PC-9 (cell line): ENCODE data around the gene CCDC91. TPM values are rescaled to one million over a fixed set of nuclear protein-coding genes. Genes with fewer than 3 reads are reported as not detected.

ENCODE experiments used
- BruUV-seq: library from RNA; stranded (reverse); fragments of 400-500 nt; replicated peaks from 2 replicates; lab custom pipeline; 2021; lab: Mats Ljungman, UMichigan
- CTCF ChIA-PET: fragments of 300-600 bp; sonication (Branson Sonifier 250); formaldehyde crosslinking; loops from one replicate; lab custom pipeline; 2022; ENCODE audit warnings: antibody characterized with exemption; lab: Charles Lee
- POLR2A ChIA-PET: fragments of 300-600 bp; sonication (Branson Sonifier 250); formaldehyde crosslinking; loops from one replicate; lab custom pipeline; 2022; ENCODE audit warnings: antibody characterized with exemption; ENCODE audit not compliant: unreplicated experiment; lab: Charles Lee
- DNase-seq, 2 experiments: peaks; one replicate each; pipeline versions ENCODE4 v3.0.0 to v3.0.0-alpha.2; 2015 to 2022; ENCODE audit warnings: mixed read lengths in 1 of 2
- H2AFZ ChIP-seq: fragments of 200-600 bp; sonication (generic); 2 replicates; pipeline ENCODE4 v1.8.1; 2017; ENCODE audit warnings: antibody characterized with exemption
- H3F3A ChIP-seq: fragments of 200-600 bp; sonication (generic); 2 replicates; pipeline ENCODE4 v1.8.1; 2017; ENCODE audit warnings: antibody characterized with exemption, mild to moderate bottlenecking, low read depth; ENCODE audit not compliant: insufficient read depth
- H3K27ac ChIP-seq: fragments of 200-600 bp; sonication (generic); 2 replicates; pipeline ENCODE4 v1.6.1; 2016; ENCODE audit warnings: mixed run types
- H3K27me3 ChIP-seq: fragments of 200-600 bp; sonication (generic); 2 replicates; pipeline ENCODE4 v1.6.1; 2016; ENCODE audit warnings: low read depth, mixed run types; ENCODE audit not compliant: insufficient read depth
- H3K36me3 ChIP-seq: fragments of 200-600 bp; sonication (generic); 2 replicates; pipeline ENCODE4 v1.6.1; 2016; ENCODE audit warnings: low read depth, mixed run types
- H3K4me1 ChIP-seq: fragments of 200-600 bp; sonication (generic); replicated peaks from 2 replicates; pipeline ENCODE4 v1.6.1; 2016; ENCODE audit warnings: mixed run types; ENCODE audit not compliant: insufficient read depth
- H3K4me2 ChIP-seq: fragments of 200-600 bp; sonication (generic); 2 replicates; pipeline ENCODE4 v1.6.1; 2017; ENCODE audit warnings: mixed run types
- H3K4me3 ChIP-seq: fragments of 200-600 bp; sonication (generic); 2 replicates; pipeline ENCODE4 v1.6.1; 2016; ENCODE audit warnings: mixed run types
- H3K79me2 ChIP-seq: fragments of 200-600 bp; sonication (generic); 2 replicates; pipeline ENCODE4 v1.6.1; 2017; ENCODE audit warnings: low read depth, mixed run types
- H3K9me2 ChIP-seq: fragments of 200-600 bp; sonication (generic); 2 replicates; pipeline ENCODE4 v1.8.1; 2017; ENCODE audit warnings: mild to moderate bottlenecking; ENCODE audit not compliant: insufficient read depth
- H3K9me3 ChIP-seq: fragments of 200-600 bp; sonication (generic); 2 replicates; pipeline ENCODE4 v1.8.1; 2016; ENCODE audit warnings: low read depth; ENCODE audit not compliant: insufficient read depth
- H4K20me1 ChIP-seq: fragments of 200-600 bp; sonication (generic); 2 replicates; pipeline ENCODE4 v1.8.1; 2017; ENCODE audit not compliant: insufficient read depth
- CTCF ChIP-seq: fragments of 200-600 bp; sonication (generic); conservative IDR thresholded peaks from 2 replicates; pipeline ENCODE4 v1.6.1; 2017; ENCODE audit warnings: mixed run types, antibody characterized with exemption, mild to moderate bottlenecking, moderate library complexity
- EZH2 ChIP-seq: fragments of 200-600 bp; sonication (generic); IDR thresholded peaks from 2 replicates; pipeline ENCODE4 v1.8.0; 2017; ENCODE audit warnings: antibody characterized with exemption, low read depth
- intact Hi-C: fragments of 100-400 bp; cut with micrococcal nuclease; formaldehyde crosslinking; loops from one replicate; pipeline ENCODE4 v1.10.0; 2022; ENCODE audit not compliant: unreplicated experiment
- total RNA-seq: library from RNA; stranded (reverse); gene quantifications from 2 replicates; pipeline ENCODE4 v1.2.3, GENCODE V29; 2021

The CCDC91 gene
- total RNA-seq, 1 experiment from 2014 or later = 38.9 TPM

GRCh38 chr12:28558250-28558649 is 368.0 kb downstream of the CCDC91 start:
- peaks cover 4% of the 10 kb centered on the region; the same call in 1 of the 2 replicates for H3K9me3 ChIP-seq
- no TSS peak for BruUV-seq
- intact Hi-C loops = no loop called here
- DNase-seq = no peak
- POLR2A ChIA-PET = no interaction called here
- no peak overlapping the region for H3K4me2 ChIP-seq
- H3K27me3 ChIP-seq = no peaks in the 10 kb centered on the region
- H3F3A ChIP-seq = no peaks in the 10 kb centered on the region; the same call in 1 of the 2 replicates
- CTCF ChIA-PET = no interaction called here
- H3K27ac ChIP-seq = no peak overlapping the region
- no peaks in the 10 kb centered on the region for H3K9me2 ChIP-seq
- TF ChIP-seq CTCF (no peak), EZH2 (no peak)
- no peak overlapping the region for H2AFZ ChIP-seq
- no peaks in the 10 kb centered on the region for H3K79me2 ChIP-seq
- H4K20me1 ChIP-seq = no peaks in the 10 kb centered on the region
- no peak overlapping the region for H3K4me3 ChIP-seq
- no peaks in the 10 kb centered on the region for H3K36me3 ChIP-seq
- H3K4me1 ChIP-seq = 0 out of 2 replicates have a peak, but pooled peaks cover 2% of the 10 kb centered on the region

GRCh38 chr12:28563286-28563685 is 373.0 kb downstream of the CCDC91 start:
- POLR2A ChIA-PET = no interaction called here
- Histone ChIP-seq H3K27ac (no peak overlapping the region), H3K4me3 (no peak overlapping the region), H3K79me2 (no peaks in the 10 kb centered on the region), H3K9me2 (no peaks in the 10 kb centered on the region), H4K20me1 (no peaks in the 10 kb centered on the region), H3K36me3 (no peaks in the 10 kb centered on the region), H3K4me2 (no peak overlapping the region), H3F3A (no peaks in the 10 kb centered on the region; the same call in 1 of the 2 replicates), H3K9me3 (peaks cover 6% of the 10 kb centered on the region; the same call in 1 of the 2 replicates), H3K4me1 (peaks cover 10% of the 10 kb centered on the region), H3K27me3 (no peaks in the 10 kb centered on the region), H2AFZ (no peak overlapping the region)
- TF ChIP-seq CTCF (no peak), EZH2 (no peak)
- CTCF ChIA-PET = no interaction called here
- DNase-seq = no peak
- BruUV-seq = no TSS peak
- intact Hi-C loops = no loop called here

- H3K36me3 ChIP-seq = no peaks in the 10 kb centered on the region
- H3K9me2 ChIP-seq = no peaks in the 10 kb centered on the region
- DNase-seq = no peak
- no peak overlapping the region for H3K4me3 ChIP-seq
- H3K27me3 ChIP-seq = no peaks in the 10 kb centered on the region
- POLR2A ChIA-PET = no interaction called here
- no peak overlapping the region for H3K27ac ChIP-seq
- no peak overlapping the region for H3K4me2 ChIP-seq
- H2AFZ ChIP-seq = no peak overlapping the region
- BruUV-seq = no TSS peak
- peaks cover 17% of the 10 kb centered on the region for H3K4me1 ChIP-seq
- TF ChIP-seq EZH2 (no peak), CTCF (no peak)
- H3K9me3 ChIP-seq = peaks cover 6% of the 10 kb centered on the region; the same call in 1 of the 2 replicates
- peaks cover under 1% of the 10 kb centered on the region for H3F3A ChIP-seq
- intact Hi-C loops = no loop called here
- H4K20me1 ChIP-seq = no peaks in the 10 kb centered on the region
- H3K79me2 ChIP-seq = no peaks in the 10 kb centered on the region
- CTCF ChIA-PET = no interaction called here
Observed at GRCh38 chr12:28563936-28564335, 373.7 kb downstream of the CCDC91 start.
